ENCODE measurements around the gene THAP7.

DNA sequence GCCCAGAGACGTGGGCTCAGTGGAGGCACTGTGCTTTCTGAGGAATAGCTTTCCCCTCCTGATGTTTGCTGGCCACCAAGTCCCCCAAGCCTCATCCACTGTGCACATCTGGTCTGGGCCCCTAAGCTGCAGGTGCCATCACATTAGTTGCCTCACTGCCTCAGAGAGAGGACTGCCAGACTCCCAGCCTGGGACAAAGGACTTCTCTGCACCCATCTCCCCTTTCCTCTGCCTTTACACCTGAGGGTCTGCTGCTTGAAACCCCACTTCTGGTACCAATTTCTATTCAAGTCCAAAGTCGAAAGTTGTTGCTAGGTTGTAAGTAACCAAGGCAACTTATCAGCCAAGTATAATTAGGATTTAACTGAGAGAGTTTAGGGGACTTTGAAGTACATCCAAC, 23.5 kb downstream of the THAP7 start:
- TF ChIP-seq EP300 (IDR thresholded peaks at IDR 0.05; ENCODE audit: low read depth in 2 of 2, low read length in 2 of 2) (no peak), EP300 (CRISPR knock-in tag; IDR thresholded peaks at IDR 0.05; ENCODE audit: borderline replicate concordance) (no peak), ESRRA (CRISPR knock-in tag; IDR thresholded peaks at IDR 0.05; ENCODE audit: low read depth) (no peak)
- TF ChIP-seq, protein P1, sequence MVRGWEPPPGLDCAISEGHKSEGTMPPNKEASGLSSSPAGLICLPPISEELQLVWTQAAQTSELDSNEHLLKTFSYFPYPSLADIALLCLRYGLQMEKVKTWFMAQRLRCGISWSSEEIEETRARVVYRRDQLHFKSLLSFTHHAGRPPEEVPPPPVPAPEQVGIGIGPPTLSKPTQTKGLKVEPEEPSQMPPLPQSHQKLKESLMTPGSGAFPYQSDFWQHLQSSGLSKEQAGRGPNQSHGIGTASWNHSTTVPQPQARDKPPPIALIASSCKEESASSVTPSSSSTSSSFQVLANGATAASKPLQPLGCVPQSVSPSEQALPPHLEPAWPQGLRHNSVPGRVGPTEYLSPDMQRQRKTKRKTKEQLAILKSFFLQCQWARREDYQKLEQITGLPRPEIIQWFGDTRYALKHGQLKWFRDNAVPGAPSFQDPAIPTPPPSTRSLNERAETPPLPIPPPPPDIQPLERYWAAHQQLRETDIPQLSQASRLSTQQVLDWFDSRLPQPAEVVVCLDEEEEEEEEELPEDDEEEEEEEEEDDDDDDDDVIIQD (CRISPR knock-in tag; IDR thresholded peaks at IDR 0.05; ENCODE audit: low read depth), result no peak
- TF ChIP-seq, protein P2, sequence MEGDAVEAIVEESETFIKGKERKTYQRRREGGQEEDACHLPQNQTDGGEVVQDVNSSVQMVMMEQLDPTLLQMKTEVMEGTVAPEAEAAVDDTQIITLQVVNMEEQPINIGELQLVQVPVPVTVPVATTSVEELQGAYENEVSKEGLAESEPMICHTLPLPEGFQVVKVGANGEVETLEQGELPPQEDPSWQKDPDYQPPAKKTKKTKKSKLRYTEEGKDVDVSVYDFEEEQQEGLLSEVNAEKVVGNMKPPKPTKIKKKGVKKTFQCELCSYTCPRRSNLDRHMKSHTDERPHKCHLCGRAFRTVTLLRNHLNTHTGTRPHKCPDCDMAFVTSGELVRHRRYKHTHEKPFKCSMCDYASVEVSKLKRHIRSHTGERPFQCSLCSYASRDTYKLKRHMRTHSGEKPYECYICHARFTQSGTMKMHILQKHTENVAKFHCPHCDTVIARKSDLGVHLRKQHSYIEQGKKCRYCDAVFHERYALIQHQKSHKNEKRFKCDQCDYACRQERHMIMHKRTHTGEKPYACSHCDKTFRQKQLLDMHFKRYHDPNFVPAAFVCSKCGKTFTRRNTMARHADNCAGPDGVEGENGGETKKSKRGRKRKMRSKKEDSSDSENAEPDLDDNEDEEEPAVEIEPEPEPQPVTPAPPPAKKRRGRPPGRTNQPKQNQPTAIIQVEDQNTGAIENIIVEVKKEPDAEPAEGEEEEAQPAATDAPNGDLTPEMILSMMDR (CRISPR knock-in tag; IDR thresholded peaks at IDR 0.05), result no peak
